Hematopoietic multipotent progenitor cell treated with erythropoietin and hydrocortisone succinate and interleukin-3 and kit ligand, for 4 days (in vitro differentiated cells): ENCODE results near the gene FERMT2.
A peak's percentile ranks its signal among the peaks of the same experiment; 100 is the strongest.
"Not testable (repeated sequence)": the region's sequence is repeated elsewhere in the genome, so short reads cannot be mapped to it uniquely, and the experiment has no call there.

ENCODE experiments used
- DNase-seq: peaks from one replicate; pipeline ENCODE4 v3.0.0-alpha.2; 2015

The FERMT2 gene

GRCh38 chr14:52944254-52944653 lies 6.6 kb downstream of the FERMT2 start:
- DNase-seq: no peak

DNA sequence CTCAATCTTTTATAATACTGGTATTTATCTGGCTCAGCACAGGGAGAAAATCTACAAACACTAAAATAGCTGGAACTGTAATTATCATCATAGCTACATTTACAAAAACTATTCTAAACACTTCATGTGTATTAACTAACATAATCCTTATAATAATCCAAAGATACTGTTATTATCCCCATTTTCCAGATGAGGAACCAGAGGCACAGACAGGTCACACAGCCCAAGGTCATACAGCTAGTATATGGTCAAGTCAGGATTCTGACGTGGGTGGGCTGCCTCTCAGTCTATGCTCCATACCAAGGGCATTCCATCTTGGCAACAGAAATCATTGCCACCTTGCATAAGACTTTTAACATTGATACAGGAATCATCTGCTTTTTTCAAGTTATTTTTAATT lies 11.4 kb downstream of the FERMT2 start:
- no peak for DNase-seq

DNA sequence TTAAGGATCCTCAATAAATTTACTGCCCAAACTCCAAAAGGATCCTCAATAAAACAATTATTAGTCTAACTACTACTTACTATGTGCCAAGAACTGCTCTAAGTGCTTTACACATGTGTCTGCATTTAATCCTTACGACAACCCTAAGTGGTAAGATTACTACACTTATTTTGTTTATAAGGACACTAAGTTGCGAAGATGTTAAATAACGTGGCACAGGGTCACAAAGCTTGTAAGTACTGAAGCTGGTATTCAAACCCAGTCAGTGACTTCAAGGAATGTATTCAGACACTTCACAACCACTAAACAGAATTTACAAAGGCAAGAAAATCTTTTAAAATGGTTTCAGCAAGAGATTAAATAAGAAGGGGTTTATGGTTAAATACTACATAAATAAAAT lies 13.0 kb downstream of the FERMT2 start:
- no peak for DNase-seq

DNA sequence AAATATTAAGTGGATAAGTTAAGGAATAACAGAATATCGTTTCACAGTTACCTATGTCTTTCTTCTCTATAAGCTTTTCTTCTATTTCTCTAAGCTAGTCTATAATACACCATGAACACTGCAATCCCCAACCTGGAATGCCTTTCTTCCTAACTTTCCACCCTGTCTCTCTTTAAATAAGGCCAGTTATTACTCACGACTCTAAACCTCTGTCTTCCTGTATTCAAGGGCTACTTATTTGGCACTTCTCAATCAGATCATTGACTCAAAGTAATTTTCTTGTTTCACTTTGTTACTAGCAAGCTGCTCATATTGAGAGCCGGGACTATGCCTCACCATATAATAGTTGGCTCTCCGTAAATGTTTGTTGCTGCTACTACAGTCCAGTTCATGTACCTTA lies 13.5 kb downstream of the FERMT2 start:
- DNase-seq: no peak

DNA sequence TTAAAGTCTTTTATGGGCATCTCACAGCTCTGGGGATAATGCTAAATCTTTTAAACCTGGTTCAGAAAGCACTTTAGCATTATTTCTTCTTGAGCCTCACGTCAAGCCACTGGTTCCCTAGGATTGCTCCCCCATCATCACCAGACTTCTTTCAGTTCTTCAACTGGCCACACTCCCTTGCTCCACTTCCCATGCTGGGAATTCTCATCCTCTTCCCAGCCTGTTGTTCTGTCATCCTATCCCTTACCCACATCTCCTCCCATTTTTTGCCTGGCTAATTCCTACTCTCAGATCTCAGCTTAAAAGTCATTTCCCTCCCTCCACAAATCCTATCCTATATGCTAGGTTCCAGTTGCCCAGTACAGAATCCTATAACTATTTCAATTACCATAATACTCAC lies 14.4 kb downstream of the FERMT2 start:
- no peak for DNase-seq

GRCh38 chr14:52935833-52936232 lies 15.0 kb downstream of the FERMT2 start:
- DNase-seq: no peak

- no peak for DNase-seq
Observed at GRCh38 chr14:52934762-52935161, 16.1 kb downstream of the FERMT2 start.

GRCh38 chr14:52929192-52929807 lies 21.6 kb downstream of the FERMT2 start:
- DNase-seq: no peak

DNA sequence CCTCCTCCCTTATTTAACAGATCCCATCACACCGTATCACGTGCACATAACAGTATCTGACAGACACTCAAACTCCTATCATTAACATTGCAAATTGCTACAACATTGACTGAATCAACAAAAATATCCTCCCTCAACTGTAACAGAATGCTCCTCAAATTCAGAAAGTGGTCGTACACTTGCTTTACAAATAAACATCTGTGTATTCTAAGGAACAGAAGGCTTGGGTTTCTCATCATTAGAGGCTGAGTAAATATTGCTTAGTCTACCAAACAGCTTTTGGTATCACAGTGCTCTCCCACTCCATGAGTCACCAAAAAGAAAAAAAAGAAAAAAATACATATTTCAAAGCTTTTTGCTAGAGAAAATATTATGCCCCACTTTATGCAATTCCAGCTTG lies 23.9 kb downstream of the FERMT2 start:
- no peak for DNase-seq

- peak; percentile 28 for DNase-seq
Observed at GRCh38 chr14:52923902-52924575, 26.8 kb downstream of the FERMT2 start.

GRCh38 chr14:52922656-52923055 lies 28.2 kb downstream of the FERMT2 start:
- DNase-seq: no peak

DNA sequence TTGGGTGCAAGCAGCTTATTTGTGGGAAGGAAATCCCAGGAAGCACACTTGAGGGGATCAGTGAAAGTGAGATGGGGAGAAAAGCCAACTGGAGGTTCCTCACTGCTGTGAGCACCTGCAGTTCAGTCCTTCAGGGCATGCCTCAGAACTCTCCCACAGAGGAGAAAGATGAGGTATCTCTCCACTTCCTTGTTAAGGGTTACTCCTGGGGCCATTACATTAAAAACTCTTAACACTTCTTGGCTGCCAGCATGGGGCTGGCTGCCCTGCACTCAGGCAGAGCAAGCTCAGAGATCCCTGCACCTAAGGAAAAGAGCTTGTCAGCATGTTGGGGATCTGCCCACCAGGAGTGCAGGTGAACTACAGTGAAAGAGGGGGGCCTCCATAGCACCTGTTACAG lies 28.8 kb downstream of the FERMT2 start:
- no peak for DNase-seq

- DNase-seq: not testable (repeated sequence)
Observed at GRCh38 chr14:52920411-52920810, 30.4 kb downstream of the FERMT2 start.

DNA sequence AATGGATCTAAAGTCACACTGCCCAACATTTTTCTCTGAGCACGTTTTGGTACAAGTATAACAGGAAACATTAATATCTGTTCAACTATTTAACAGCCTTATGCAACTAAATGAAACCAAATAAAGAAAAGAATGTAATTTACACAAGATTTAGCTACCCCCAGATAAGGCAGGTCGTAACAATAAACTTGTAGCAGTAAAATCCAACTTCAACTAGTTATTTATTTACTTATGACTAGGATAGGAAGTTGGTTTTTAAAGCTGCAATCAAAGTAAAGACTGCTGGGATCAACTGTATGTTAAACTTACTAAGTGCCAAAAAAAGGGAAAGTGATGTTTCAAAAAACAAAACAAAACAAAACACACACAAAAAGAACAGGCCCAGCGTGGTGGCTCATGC lies 30.9 kb downstream of the FERMT2 start:
- no peak for DNase-seq

DNA sequence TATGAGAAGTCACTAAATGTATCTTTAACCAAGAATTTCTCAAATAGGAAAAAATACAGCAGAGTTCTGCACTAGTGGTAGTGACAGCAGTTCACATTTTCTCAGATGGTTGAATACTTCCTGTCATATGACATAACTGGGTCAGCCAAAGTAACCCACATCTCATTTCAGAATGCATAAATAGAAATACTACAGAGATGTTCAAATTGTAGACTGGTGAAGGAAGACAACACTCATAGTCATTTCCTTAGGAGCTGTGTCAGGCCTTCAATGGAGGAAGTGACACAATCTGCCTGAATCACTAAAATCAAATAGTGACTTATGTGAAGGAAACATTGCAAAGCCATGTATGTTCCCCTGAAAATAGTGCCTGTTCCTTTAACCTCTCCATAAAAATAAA lies 32.4 kb downstream of the FERMT2 start:
- peak; percentile 78 for DNase-seq

DNA sequence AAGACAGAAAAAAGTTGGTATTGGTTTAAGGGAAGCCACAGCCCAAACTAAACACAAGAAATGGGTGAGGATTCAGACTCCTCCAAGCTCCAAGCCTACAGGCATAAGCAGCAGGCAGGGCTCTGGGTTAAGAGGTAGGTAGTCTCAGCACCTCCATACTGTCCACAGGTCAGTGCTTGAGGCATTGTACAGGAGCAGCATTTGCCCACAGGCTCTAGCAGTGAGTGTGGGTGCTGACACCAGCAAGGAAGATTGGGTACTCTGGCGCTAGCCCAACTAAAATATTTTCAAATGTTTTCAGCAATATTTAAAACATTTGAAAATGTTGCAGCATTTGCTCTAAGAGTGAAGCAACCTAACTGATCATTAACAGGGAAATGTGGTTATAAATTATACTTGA lies 33.1 kb downstream of the FERMT2 start:
- no peak for DNase-seq

DNA sequence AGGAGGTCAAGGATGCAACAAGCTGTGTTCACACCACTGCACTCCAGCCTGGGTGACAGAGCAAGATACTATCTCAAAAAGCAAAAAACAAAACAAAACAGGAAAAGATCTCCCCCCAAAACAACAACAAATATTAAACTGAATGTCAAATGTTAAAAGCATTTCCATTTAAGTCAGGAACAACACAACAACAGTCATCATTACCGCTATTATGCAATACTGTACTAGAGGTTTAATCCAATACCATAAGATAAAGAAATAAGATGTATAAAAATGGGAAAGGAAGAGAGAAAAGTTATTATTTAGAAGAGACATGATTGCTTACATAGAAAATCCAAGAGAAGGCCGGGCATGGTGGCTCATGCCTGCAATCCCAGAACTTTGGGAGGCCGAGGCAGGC lies 36.6 kb downstream of the FERMT2 start:
- no peak for DNase-seq

GRCh38 chr14:52913271-52913670 lies 37.6 kb downstream of the FERMT2 start:
- DNase-seq: no peak

- no peak for DNase-seq
Observed at GRCh38 chr14:52911904-52912303, 38.9 kb downstream of the FERMT2 start.

- DNase-seq: no peak
Observed at GRCh38 chr14:52910572-52910971, 40.3 kb downstream of the FERMT2 start.

- no peak for DNase-seq
Observed at GRCh38 chr14:52907949-52908348, 42.9 kb downstream of the FERMT2 start.

DNA sequence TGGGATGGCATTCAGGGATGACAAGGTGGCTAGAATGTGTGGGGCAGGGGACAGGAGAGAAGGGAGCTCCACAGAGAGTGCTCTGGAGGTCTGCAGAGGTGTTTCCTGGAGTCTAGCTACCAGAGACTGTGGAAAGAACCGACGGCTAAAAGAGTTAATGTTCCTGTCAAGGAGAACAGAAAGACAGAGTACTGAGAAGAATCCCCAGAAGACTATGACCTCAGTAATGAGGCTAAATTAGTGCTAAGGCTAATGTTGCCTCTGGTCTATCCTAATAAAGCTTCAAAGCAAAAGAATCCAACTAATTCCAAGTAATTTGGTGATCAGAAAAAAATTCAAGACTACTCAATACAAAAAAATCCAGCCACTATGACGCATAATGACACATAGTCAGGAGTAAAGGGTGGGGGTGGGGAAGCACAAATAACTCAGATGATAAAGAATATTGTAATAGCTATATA lies 44.7 kb downstream of the FERMT2 start:
- DNase-seq: no peak

GRCh38 chr14:52902971-52903619 lies 47.8 kb downstream of the FERMT2 start:
- no peak for DNase-seq

GRCh38 chr14:52901357-52901980 lies 49.4 kb downstream of the FERMT2 start:
- DNase-seq: peak; percentile 35
